Endodermal cell (in vitro differentiated cells): Measurements from ENCODE around the gene GLIS1. TPM values are rescaled to one million over a fixed set of nuclear protein-coding genes. Genes with fewer than 3 reads are reported as not detected.

ENCODE experiments used
- DNase-seq: peaks from one replicate; pipeline ENCODE4 v3.0.0-alpha.2; 2017
- H3K27ac ChIP-seq: 2 replicates; pipeline ENCODE4 v1.5.1; 2013; ENCODE audit warnings: mild to moderate bottlenecking, low read depth, low read length, moderate library complexity
- H3K27me3 ChIP-seq: 2 replicates; pipeline ENCODE4 v1.6.1; 2013; ENCODE audit warnings: mild to moderate bottlenecking, low read length, moderate library complexity; ENCODE audit not compliant: insufficient read depth, control insufficient read depth, poor library complexity, severe bottlenecking
- H3K36me3 ChIP-seq: 2 replicates; pipeline ENCODE4 v1.7.0; 2013; ENCODE audit warnings: mild to moderate bottlenecking, low read length, moderate library complexity; ENCODE audit not compliant: control insufficient read depth, insufficient read depth
- H3K4me1 ChIP-seq: one replicate; pipeline ENCODE4 v1.7.0; 2013; ENCODE audit warnings: low read length; ENCODE audit not compliant: control insufficient read depth, insufficient read depth
- H3K4me3 ChIP-seq: 2 replicates; pipeline ENCODE4 v1.5.1; 2013; ENCODE audit warnings: mild to moderate bottlenecking, low read length, moderate library complexity
- H3K9ac ChIP-seq: 2 replicates; pipeline ENCODE4 v1.6.1; 2013; ENCODE audit warnings: mild to moderate bottlenecking, low read length, moderate library complexity; ENCODE audit not compliant: poor library complexity, severe bottlenecking; ENCODE audit errors: extremely low read depth
- H3K9me3 ChIP-seq: 2 replicates; pipeline ENCODE4 v1.6.1; 2013; ENCODE audit warnings: mild to moderate bottlenecking, low read length, moderate library complexity; ENCODE audit not compliant: control insufficient read depth
- H3K27ac Mint-ChIP-seq: 2 replicates; pipeline ENCODE4 v1.8.0; 2020; ENCODE audit warnings: mixed read lengths
- H3K27me3 Mint-ChIP-seq: 2 replicates; pipeline ENCODE4 v1.8.0; 2021; ENCODE audit warnings: mild to moderate bottlenecking, mixed read lengths; ENCODE audit not compliant: insufficient read depth
- H3K36me3 Mint-ChIP-seq: 2 replicates; pipeline ENCODE4 v1.8.0; 2020; ENCODE audit warnings: low read depth, mixed read lengths
- H3K4me1 Mint-ChIP-seq: 2 replicates; pipeline ENCODE4 v1.8.0; 2020; ENCODE audit warnings: mixed read lengths
- H3K4me3 Mint-ChIP-seq: 2 replicates; pipeline ENCODE4 v1.8.0; 2020; ENCODE audit warnings: mild to moderate bottlenecking, moderate library complexity, mixed read lengths
- H3K9me3 Mint-ChIP-seq: 2 replicates; pipeline ENCODE4 v1.8.0; 2020; ENCODE audit warnings: mild to moderate bottlenecking, mixed read lengths
- CTCF ChIP-seq: fragments of 200-600 bp; sonication (generic); conservative IDR thresholded peaks from 2 replicates; pipeline ENCODE4 v1.5.0; 2021; ENCODE audit warnings: antibody characterized with exemption, mild to moderate bottlenecking
- WGBS, 2 experiments: methylation state at CpG; one replicate each; pipeline versions ENCODE4 v1.1.5 to v1.1.7; 2013; ENCODE audit warnings: missing lambda C conversion rate in 2 of 2, mixed read lengths in 1 of 2; ENCODE audit not compliant: insufficient coverage in 1 of 2, insufficient read length in 1 of 2; 5-methylcytosine and 5-hydroxymethylcytosine counted together
- total RNA-seq, 2 donors: library from RNA; stranded (reverse); fragmentation: NEBNext Ultra II Directional in 1 of 2; extraction: Animal tissue kit (Norgen Biotek cat#: 25700) in 1 of 2; gene quantifications; 2 replicates in 1 of 2; 3 replicates in 1 of 2; pipeline ENCODE4 v1.2.1, GENCODE V29; 2021

Gene GLIS1
- total RNA-seq, 2 donors from 2014 or later, result 2.1 to 3.9 TPM

GRCh38 chr1:53600001-53600400, 139.0 kb downstream of the GLIS1 start:
- Histone ChIP-seq H3K9me3 (no peaks in the 10 kb centered on the region), H3K9ac (no peak overlapping the region), H3K4me3 (no peak overlapping the region), H3K4me1 (no peaks in the 10 kb centered on the region), H3K36me3 (no peaks in the 10 kb centered on the region), H3K27me3 (no peaks in the 10 kb centered on the region), H3K27ac (no peak overlapping the region)
- WGBS, 2 experiments, result 51% methylated on average over 5 of the region's 5 CpGs; no CpG with 5 or more reads in 1 of the 2 experiments
- Mint-ChIP-seq H3K4me1 (no peaks in the 10 kb centered on the region), H3K27me3 (peaks cover 2% of the 10 kb centered on the region), H3K27ac (no peak overlapping the region), H3K9me3 (no peaks in the 10 kb centered on the region), H3K36me3 (no peaks in the 10 kb centered on the region), H3K4me3 (no peak overlapping the region)
- no peak for TF ChIP-seq CTCF
- peak; percentile 22 for DNase-seq

- Mint-ChIP-seq H3K4me3 (no peak overlapping the region), H3K27ac (no peak overlapping the region), H3K27me3 (peaks cover 2% of the 10 kb centered on the region), H3K36me3 (no peaks in the 10 kb centered on the region), H3K9me3 (no peaks in the 10 kb centered on the region), H3K4me1 (no peaks in the 10 kb centered on the region)
- TF ChIP-seq CTCF, result no peak
- Histone ChIP-seq H3K36me3 (no peaks in the 10 kb centered on the region), H3K27me3 (no peaks in the 10 kb centered on the region), H3K4me3 (no peak overlapping the region), H3K9me3 (no peaks in the 10 kb centered on the region), H3K9ac (no peak overlapping the region), H3K27ac (no peak overlapping the region), H3K4me1 (no peaks in the 10 kb centered on the region)
- 92 to 100% methylated on average over 1 to 4 of the region's 4 CpGs for WGBS, 2 experiments
- DNase-seq, result peak; percentile 26
These were observed 139.5 kb downstream of the GLIS1 start for GRCh38 chr1:53599481-53599880.

GRCh38 chr1:53598966-53599365, 140.0 kb downstream of the GLIS1 start:
- H3K27me3 Mint-ChIP-seq, result peaks cover 2% of the 10 kb centered on the region
- no peaks in the 10 kb centered on the region for H3K4me1 Mint-ChIP-seq
- H3K27ac Mint-ChIP-seq, result no peak overlapping the region

More at GRCh38 chr1:53598966-53599365, 140.0 kb downstream of the GLIS1 start:
- no peak for TF ChIP-seq CTCF
- H3K36me3 ChIP-seq, result no peaks in the 10 kb centered on the region
- H3K9ac ChIP-seq, result no peak overlapping the region
- WGBS, 2 experiments, result 92 to 94% methylated on average over 3 to 4 of the region's 4 CpGs
- Mint-ChIP-seq H3K36me3 (no peaks in the 10 kb centered on the region), H3K4me3 (no peak overlapping the region), H3K9me3 (no peaks in the 10 kb centered on the region)
- H3K4me3 ChIP-seq, result no peak overlapping the region
- H3K9me3 ChIP-seq, result no peaks in the 10 kb centered on the region
- no peaks in the 10 kb centered on the region for H3K27me3 ChIP-seq
- no peaks in the 10 kb centered on the region for H3K4me1 ChIP-seq
- DNase-seq, result no peak
- no peak overlapping the region for H3K27ac ChIP-seq
